ENCODE data around the gene CCDC93.

CCDC93 gene

DNA sequence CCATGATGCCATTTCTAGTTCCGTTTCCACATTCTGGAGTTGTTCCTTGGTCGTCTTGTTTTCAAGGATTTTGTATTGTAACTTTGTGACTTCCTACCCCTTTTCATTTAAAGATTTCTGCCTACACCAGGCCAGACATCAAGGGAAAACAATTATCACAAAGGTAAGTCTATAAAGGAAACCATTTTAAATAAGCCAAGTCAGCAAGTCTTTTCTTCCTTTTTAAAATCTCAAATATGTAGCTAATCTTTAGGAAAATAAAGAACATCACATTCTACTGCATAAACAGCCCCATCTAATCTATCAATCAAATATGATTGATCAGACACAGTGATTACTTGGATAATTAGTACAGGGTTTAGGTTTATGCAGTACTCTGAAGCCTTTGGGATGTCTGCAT lies 38.6 kb upstream of the CCDC93 start:
- CTCF ChIA-PET: interaction anchor here (1.1 to 10.3 kb wide), 4 partner anchors 10 to 805 kb away, joined by 3 to 235 read pairs (median 11); no protein-coding TSS in a partner anchor
- TF ChIP-seq, protein P1, sequence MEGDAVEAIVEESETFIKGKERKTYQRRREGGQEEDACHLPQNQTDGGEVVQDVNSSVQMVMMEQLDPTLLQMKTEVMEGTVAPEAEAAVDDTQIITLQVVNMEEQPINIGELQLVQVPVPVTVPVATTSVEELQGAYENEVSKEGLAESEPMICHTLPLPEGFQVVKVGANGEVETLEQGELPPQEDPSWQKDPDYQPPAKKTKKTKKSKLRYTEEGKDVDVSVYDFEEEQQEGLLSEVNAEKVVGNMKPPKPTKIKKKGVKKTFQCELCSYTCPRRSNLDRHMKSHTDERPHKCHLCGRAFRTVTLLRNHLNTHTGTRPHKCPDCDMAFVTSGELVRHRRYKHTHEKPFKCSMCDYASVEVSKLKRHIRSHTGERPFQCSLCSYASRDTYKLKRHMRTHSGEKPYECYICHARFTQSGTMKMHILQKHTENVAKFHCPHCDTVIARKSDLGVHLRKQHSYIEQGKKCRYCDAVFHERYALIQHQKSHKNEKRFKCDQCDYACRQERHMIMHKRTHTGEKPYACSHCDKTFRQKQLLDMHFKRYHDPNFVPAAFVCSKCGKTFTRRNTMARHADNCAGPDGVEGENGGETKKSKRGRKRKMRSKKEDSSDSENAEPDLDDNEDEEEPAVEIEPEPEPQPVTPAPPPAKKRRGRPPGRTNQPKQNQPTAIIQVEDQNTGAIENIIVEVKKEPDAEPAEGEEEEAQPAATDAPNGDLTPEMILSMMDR (IDR thresholded peaks at IDR 0.05; ENCODE audit: insufficient read depth, low read length, missing control alignments): no peak
- H3K4me3 ChIP-seq (ENCODE audit: low read depth, low read length): no peak overlapping the region
- POLR2A ChIA-PET: no interaction called here
- DNase-seq (ENCODE audit: low read depth, low spot score): no peak

DNA sequence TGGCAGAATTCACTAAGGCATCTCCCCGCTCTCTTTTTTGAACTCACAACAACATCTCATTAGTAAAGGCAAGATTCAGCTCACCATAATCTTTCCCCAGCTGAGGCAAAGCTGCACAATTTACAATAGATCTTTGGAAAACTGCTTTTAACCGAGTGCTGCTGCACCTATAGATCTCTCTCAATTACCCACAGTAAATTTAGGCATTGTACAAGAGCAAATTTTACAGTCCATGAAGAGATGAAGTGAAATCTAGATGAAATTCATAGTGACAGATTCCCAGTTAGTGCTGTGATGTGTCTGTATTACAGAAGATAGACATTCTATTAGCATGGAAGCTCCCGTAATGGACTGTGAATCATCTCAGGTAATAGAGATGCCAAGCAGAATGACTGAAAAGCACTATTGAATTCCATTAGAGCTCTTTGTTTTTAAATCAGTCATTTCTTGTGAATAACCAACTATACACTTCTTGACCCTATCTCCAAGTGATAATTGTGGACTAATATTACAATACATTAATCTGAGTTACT lies 38.0 kb upstream of the CCDC93 start:
- no peak overlapping the region for H3K4me3 ChIP-seq (ENCODE audit: low read depth, low read length)
- ChIA-PET CTCF (interaction anchor here (1.1 to 10.3 kb wide), 7 partner anchors 10 to 811 kb away, joined by 3 to 235 read pairs (median 5); no protein-coding TSS in a partner anchor), POLR2A (no interaction called here)
- no peak for DNase-seq (ENCODE audit: low read depth, low spot score)
- TF ChIP-seq, protein P1 (IDR thresholded peaks at IDR 0.05; ENCODE audit: insufficient read depth, low read length, missing control alignments): no peak

DNA sequence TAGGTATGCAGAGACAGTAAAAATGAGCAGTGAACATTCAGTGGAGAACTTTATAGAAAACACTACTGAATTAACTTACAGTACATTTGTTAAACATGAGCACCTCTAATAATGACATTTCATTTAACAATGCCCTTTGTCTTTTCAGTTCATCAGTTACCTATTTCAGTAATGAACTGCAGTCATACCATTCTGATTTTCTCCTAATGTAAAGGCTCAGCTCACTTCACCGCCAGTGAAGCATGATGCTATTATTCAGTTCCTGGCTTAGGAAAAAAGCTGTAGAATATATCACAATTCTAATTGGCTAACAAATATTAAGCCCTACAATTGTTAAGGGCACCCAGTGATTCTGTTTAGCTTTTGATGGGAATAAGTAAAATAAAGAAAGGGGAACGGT lies 37.1 kb upstream of the CCDC93 start:
- no peak for DNase-seq (ENCODE audit: low read depth, low spot score)
- CTCF ChIA-PET: interaction anchor here (1.1 to 10.3 kb wide), 6 partner anchors 10 to 812 kb away, joined by 3 to 235 read pairs (median 5); no protein-coding TSS in a partner anchor
- POLR2A ChIA-PET: no interaction called here
- H3K4me3 ChIP-seq (ENCODE audit: low read depth, low read length): no peak overlapping the region
- TF ChIP-seq, protein P1 (IDR thresholded peaks at IDR 0.05; ENCODE audit: insufficient read depth, low read length, missing control alignments): no peak

DNA sequence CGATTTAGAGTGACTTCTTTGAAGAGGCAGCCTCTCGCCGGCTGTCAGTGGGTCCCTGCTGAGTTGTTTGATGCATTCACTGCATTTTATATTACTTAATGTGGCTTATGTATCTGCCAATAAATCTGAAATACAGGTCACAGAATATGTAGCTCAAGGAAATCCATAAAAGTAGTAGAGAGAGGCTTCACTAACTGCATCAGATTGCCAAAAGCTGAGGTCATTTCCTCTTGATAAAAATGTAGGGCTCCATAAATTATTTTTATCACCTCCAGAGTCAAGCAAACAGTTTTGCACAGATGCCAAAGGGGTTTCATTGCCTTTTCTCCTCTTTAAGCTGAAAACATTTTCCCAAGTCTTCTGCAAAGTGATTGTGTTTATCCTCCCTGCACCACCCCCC lies 36.5 kb upstream of the CCDC93 start:
- H3K4me3 ChIP-seq (ENCODE audit: low read depth, low read length): no peak overlapping the region
- ChIA-PET POLR2A (no interaction called here), CTCF (interaction anchor here (1.1 to 10.3 kb wide), 4 partner anchors 12 to 813 kb away, joined by 3 to 235 read pairs (median 11); no protein-coding TSS in a partner anchor)
- DNase-seq (ENCODE audit: low read depth, low spot score): no peak
- TF ChIP-seq, protein P1 (IDR thresholded peaks at IDR 0.05; ENCODE audit: insufficient read depth, low read length, missing control alignments): no peak

DNA sequence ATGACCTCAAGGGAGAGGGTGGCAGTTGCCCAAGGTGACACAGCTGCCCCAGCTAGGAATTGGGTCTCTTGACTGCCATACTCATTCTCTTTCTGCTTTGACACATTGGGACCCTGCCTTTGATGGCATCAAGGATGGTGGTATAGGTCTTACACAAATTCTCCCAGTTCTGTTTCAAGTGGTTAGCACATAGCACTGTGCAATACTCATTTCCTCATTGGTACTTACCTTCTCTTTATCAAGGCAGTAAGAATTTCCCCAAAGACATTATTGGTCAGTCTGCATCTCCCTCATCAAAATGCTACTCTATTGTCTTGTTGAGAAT lies 35.9 kb upstream of the CCDC93 start:
- CTCF ChIA-PET: interaction anchor here (10.3 kb wide), 1 partner anchor 12 kb away, joined by 235 read pairs; no protein-coding TSS in a partner anchor
- DNase-seq (ENCODE audit: low read depth, low spot score): no peak
- TF ChIP-seq, protein P1 (IDR thresholded peaks at IDR 0.05; ENCODE audit: insufficient read depth, low read length, missing control alignments): no peak
- POLR2A ChIA-PET: no interaction called here
- no peak overlapping the region for H3K4me3 ChIP-seq (ENCODE audit: low read depth, low read length)

DNA sequence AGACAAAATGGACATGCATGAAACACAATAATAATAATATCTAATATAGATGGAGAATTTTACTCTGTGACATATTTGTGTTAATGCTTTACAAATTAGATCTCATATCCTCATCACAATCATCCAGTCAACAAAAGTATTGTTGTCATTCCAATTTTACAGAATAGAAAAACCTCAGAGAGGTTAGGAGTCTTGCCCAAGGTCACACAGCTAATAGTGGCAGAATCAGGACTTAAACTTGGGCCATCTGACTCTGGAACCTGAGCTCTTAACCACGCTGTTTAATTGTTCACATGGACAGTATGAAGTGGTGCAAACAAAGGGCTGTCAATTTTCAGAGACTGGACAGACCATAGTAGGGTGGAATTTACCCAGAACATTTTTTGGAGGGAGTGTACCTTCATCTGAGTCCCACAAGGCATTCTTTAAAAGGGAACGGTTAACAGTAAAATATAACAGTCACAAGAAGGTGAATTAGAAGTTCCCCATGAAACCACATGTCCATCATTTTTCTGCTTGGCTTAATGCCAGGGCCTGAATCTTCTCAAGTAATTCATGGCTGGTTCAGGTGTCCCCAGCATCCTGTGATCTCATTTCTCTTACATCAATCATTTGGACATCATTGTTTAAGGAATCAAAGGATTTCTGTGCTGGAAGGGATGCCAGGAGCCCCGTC lies 35.4 kb upstream of the CCDC93 start:
- ChIA-PET CTCF (interaction anchor here (2.9 to 10.3 kb wide), 4 partner anchors 12 to 46 kb away, joined by 11 to 235 read pairs (median 38); no protein-coding TSS in a partner anchor), POLR2A (interaction anchor here (2.5 kb wide), 1 partner anchor 10 kb away, joined by 9 read pairs; no protein-coding TSS in a partner anchor)
- no peak for DNase-seq (ENCODE audit: low read depth, low spot score)
- TF ChIP-seq, protein P1 (IDR thresholded peaks at IDR 0.05; ENCODE audit: insufficient read depth, low read length, missing control alignments): no peak
- H3K4me3 ChIP-seq (ENCODE audit: low read depth, low read length): no peak overlapping the region

Data from AG04449 (cell line).